DMS53 (cell line): ENCODE measurements around the gene STIMATE.

Source experiments
- DNase-seq: peaks from one replicate; lab custom pipeline; 2025; lab: John Stamatoyannopoulos, UW

STIMATE gene

GRCh38 chr3:52866427-52866826 is 30.9 kb downstream of the STIMATE start:
- DNase-seq, result no peak

- DNase-seq, result no peak
Measured at GRCh38 chr3:52865994-52866393, 31.4 kb downstream of the STIMATE start.

- no peak for DNase-seq
Measured at GRCh38 chr3:52860424-52860768, 37.0 kb downstream of the STIMATE start.

- DNase-seq, result no peak
Measured at GRCh38 chr3:52859686-52860423, 37.5 kb downstream of the STIMATE start.

GRCh38 chr3:52857864-52858263 is 39.5 kb downstream of the STIMATE start:
- DNase-seq, result no peak

GRCh38 chr3:52857133-52857532 is 40.2 kb downstream of the STIMATE start:
- DNase-seq, result no peak

- no peak for DNase-seq
Measured at GRCh38 chr3:52856666-52857065, 40.7 kb downstream of the STIMATE start.

GRCh38 chr3:52854013-52854412 is 43.3 kb downstream of the STIMATE start:
- no peak for DNase-seq

GRCh38 chr3:52852419-52852818 is 44.9 kb downstream of the STIMATE start:
- no peak for DNase-seq

GRCh38 chr3:52851348-52851747 is 46.0 kb downstream of the STIMATE start:
- DNase-seq, result peak; percentile 49

- DNase-seq, result no peak
Measured at GRCh38 chr3:52849656-52850055, 47.7 kb downstream of the STIMATE start.

GRCh38 chr3:52848617-52849016 is 48.7 kb downstream of the STIMATE start:
- no peak for DNase-seq

GRCh38 chr3:52847726-52848125 is 49.6 kb downstream of the STIMATE start:
- DNase-seq, result no peak

- no peak for DNase-seq
Measured at GRCh38 chr3:52847241-52847640, 50.1 kb downstream of the STIMATE start.

GRCh38 chr3:52846432-52846965 is 50.8 kb downstream of the STIMATE start:
- DNase-seq, result no peak

- no peak for DNase-seq
Measured at GRCh38 chr3:52845691-52846431, 51.5 kb downstream of the STIMATE start.

- peak; percentile 2 for DNase-seq
Measured at GRCh38 chr3:52845157-52845556, 52.2 kb downstream of the STIMATE start.

- DNase-seq, result no peak
Measured at GRCh38 chr3:52844290-52844975, 52.9 kb downstream of the STIMATE start.

GRCh38 chr3:52843881-52844280 is 53.5 kb downstream of the STIMATE start:
- no peak for DNase-seq

- DNase-seq, result no peak
Measured at GRCh38 chr3:52843108-52843865, 54.1 kb downstream of the STIMATE start.

- no peak for DNase-seq
Measured at GRCh38 chr3:52842424-52842823, 54.9 kb downstream of the STIMATE start.

- DNase-seq, result no peak
Measured at GRCh38 chr3:52841981-52842340, 55.4 kb downstream of the STIMATE start.
